IPS-11a (cell line): ENCODE measurements around the gene DDX41.

ENCODE experiments used
- H3K4me3 ChIP-seq: one replicate; pipeline ENCODE4 v1.5.1; 2013; ENCODE audit warnings: low read depth, low read length, control low read depth

The DDX41 gene

GRCh38 chr5:177513500-177513899 is 3.3 kb downstream of the DDX41 start:
- H3K4me3 ChIP-seq, result no peak overlapping the region

DNA sequence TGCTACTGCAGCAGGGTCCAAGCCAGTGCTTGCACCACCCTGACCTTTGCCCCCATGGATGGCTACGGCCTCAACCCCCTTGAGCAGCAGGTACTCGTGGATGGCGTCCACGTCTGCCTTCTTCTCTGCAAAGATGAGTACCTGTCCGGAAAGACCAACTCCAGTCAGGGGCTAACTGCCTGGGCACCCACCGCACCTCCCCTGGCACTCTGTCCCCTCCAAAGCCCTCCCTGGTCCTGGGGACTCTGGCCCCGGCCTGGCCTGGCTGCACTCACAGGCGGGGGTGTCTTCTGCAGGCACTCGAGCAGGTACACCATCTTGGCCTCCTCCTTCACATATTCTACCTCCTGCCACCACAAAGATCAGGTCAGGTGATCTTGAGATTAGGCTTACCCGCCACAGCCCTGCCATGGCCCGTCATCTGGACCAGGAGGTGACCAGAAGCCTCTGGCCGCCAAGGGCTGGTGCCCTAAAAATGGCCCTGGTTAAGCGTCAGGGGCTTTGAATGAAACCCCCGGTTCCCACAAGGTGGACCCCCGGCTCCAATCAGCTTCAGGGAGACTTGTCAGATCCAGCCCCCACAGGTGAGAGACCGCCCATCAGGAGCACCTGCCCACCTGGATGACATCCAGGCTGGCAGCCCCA is 3.9 kb downstream of the DDX41 start:
- no peak overlapping the region for H3K4me3 ChIP-seq

DNA sequence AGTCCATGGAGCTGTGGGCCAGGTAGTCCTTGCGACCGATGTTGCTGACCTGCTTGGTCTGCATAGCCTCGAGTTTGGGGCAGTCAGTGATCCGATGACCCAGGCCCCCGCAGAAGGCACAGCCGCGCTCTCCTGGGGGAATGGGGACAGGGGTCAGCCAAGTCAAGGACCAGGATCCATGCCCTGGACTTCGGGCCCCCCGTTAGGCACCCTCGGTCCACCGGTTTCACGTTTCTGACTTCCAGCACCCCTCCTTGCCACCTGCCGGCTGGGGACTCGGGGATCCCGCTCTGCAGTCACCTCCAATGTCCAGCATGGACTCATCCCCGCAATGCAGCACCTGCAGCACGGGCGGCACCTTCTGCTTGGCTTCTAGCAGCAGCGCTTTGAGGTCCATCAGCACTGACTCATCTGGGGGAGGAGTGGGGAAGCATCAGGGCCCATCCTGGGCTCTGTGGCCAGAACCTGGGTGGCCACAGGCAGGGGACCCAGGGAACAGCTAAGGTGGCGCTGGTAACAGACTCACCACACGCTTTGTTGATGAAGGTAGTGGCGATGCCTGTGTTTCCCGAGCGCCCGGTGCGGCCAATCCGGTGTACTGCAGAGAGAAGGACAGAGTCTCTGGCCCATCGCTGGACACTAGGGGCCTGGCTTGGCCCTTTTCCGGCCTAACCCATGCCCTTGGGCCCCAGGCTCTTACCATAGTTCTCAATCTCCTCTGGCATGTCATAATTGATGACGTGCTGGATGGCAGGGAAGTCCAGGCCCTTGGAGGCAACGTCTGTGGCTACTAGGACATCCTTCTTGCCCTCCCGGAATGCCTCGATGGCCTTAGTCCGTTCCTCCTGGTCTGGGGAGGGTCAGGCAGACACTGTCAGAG is 4.7 kb downstream of the DDX41 start:
- no peak overlapping the region for H3K4me3 ChIP-seq

GRCh38 chr5:177511181-177511580 is 5.6 kb downstream of the DDX41 start:
- H3K4me3 ChIP-seq, result no peak overlapping the region

DNA sequence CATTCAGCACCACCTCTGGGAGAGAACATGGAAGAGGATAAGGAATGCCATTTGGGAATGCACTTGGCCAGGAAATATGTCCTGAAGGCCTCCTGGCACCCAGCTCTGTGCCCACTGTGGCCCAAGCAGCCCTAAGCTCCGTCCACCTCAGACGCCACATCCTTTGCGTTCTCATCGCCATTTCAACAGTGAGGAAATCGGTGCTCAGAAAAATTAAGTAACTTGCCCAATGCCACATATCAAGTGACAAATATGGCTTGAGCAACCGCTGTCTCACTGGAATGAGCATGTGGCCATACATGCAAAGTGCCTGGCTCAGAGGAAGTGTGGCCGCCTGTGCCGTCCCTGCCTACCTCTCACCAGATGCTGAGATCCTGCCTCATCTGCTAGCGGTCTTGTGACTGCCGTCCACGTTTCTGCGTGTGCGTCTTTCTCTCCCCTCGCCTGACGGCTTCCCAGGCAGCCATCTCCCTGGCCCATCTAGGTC is 6.2 kb downstream of the DDX41 start:
- no peak overlapping the region for H3K4me3 ChIP-seq

DNA sequence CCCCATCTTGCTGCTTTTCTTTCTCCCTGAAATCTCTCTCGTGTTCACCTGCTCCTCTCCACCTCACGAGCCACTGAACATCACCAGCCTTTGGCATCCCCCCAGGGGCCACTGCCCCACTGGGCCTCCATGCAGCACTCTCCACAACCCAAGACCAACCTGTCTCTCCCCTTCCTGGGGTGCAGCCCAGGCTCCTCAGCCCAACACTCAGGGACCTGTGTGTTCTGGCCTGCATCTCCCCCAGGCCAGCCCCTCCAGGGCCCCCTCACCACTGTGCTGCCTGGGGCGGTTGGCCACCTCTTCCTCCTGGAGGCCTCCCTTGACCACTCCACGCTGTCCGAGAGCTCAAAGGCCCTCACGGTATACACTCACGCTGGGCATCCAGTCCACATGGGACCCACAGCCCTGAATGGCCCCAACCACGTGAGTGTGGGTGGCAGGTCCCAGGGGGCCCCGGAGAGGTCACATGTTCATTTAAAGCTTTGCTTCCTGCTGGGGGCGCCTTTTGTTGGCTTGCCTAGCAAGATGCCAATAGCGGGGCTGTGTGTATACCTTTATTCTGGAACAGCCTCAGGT is 6.7 kb downstream of the DDX41 start:
- H3K4me3 ChIP-seq, result no peak overlapping the region

DNA sequence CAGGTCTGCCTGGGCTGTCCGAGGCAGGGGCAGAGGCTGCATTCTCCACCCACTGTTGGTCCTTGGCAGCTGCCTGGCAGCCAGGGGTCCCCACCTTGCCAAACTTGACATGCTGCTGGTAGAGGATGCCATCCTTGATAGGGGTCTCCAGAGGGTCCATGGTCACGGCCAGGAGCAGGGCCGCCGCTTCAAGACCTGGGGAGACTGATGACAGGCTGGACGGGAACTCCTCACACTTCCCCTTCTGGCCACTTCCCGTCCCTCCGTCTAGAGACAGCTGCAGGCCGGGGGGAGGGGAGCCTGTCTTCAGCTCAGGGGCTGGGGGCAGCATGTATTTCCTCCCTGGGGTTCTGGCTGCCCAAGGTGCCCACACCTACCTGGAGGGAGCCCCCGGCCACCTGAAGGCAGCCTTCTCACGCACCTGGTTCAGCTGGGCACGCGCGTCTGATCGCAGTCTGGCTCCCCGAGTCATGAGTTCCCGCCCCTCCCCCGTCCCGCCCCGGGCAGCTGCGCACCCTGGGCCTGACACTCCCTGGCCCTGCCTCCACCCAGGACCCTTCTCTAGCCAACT is 7.3 kb downstream of the DDX41 start, which contains the start of gene DOK3:
Gene DOK3, minus strand, starts transcription at position 446 of the 571 bp plus-strand sequence. Its CDS starts 286 bp downstream, at position 160.
- H3K4me3 ChIP-seq, result no peak within 1 kb of the TSS

DNA sequence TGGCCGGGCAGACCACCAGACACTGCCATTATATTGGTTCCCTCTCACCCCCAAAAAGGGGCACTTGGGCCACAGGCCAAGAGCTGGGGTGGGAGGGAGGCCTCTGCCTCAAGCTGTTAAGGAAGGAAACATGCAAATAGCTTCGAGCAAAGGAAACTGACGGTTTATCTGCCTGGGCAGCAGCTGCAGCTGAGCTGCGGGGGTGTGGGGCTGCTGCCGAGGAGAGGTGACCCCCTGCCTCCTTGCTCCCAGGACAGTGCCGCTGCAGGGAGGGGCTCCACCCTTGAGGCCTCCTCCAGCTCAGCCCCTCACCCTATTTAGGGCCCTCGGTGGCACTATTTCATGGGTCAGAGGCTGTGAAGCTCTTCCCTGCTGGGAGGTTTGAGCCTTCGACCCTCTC is 7.9 kb downstream of the DDX41 start:
- no peak overlapping the region for H3K4me3 ChIP-seq

DNA sequence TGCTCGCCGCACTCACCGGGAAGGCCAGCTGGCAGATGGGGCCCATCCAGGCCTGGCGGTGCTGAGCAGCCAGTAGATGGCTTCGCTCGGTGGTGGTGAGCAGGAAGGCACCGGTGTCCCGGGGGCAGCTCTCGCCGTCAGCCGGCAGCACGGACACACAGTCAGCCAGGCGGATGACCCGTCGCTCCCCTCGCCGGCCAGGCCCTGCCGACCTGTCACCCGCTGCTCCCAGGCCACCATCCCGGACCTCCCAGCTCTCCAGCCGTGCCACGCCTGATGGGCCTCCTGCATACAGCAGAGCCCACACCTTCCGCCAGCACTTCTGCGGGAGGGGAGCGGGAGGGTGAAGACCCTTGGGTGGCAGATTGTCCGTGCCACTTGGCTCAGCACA is 8.5 kb downstream of the DDX41 start:
- no peak overlapping the region for H3K4me3 ChIP-seq

DNA sequence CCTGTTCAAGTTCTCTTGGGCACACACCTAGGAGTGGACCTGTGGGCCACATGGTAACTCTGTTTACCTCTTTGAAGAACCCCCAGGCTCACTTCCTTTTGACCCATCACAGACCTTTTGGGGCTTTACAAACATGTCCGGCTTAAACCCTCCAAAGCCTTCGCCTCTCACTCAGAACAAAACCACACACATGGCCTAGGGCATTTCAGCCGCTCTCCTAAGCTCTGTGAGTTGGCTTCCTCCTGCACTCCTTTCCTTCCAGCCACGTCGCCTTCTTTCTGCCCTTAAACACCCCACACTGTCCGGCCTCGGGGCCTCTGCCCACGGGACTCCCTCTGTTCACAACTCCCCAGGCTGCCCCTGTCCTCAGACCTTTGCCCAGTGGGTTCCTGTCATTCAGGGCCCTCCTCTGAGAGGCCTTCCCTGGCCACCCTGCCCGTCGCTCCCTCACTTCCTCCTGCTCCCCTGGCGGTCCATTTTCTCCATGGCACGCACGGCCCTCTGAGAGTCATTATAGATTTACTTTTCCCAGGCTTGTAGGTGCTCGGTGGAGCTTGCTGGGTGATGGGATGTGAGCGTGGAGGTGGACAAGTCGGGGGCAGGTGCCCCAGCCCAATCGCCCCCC is 9.1 kb downstream of the DDX41 start:
- no peak overlapping the region for H3K4me3 ChIP-seq

GRCh38 chr5:177507165-177507564 is 9.6 kb downstream of the DDX41 start:
- H3K4me3 ChIP-seq, result no peak overlapping the region

- H3K4me3 ChIP-seq, result no peak overlapping the region
Observed at GRCh38 chr5:177505075-177505474, 11.7 kb downstream of the DDX41 start.

- H3K4me3 ChIP-seq, result no peak overlapping the region
Observed at GRCh38 chr5:177504086-177505056, 12.4 kb downstream of the DDX41 start.

- no peak overlapping the region for H3K4me3 ChIP-seq
Observed at GRCh38 chr5:177503351-177504085, 13.2 kb downstream of the DDX41 start.

DNA sequence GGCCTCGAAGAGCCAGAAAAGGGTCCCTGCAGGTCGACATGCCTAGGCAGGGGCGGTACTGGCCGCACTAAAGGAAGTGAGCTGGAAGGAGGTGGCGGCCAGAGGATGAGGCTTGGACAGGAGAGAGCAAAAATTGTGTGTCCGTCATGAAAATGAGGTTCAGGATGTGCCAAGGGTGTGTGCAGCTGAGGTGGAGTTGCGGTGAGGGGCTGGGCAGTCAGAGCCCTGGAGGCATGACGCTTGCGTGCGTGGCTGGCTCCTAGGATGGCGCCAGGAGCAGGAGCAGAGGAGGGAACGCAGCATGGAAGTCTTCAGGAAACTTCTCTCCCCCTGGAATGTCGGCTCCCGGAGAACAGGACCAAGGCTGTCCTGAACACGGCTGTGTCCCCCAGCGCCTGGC is 13.9 kb downstream of the DDX41 start:
- no peak overlapping the region for H3K4me3 ChIP-seq

- no peak overlapping the region for H3K4me3 ChIP-seq
Observed at GRCh38 chr5:177501874-177502678, 14.7 kb downstream of the DDX41 start.

GRCh38 chr5:177500685-177501522 is 15.9 kb downstream of the DDX41 start:
- no peak overlapping the region for H3K4me3 ChIP-seq
